ENCODE data around the gene ZNF672.

ZNF672 gene

DNA sequence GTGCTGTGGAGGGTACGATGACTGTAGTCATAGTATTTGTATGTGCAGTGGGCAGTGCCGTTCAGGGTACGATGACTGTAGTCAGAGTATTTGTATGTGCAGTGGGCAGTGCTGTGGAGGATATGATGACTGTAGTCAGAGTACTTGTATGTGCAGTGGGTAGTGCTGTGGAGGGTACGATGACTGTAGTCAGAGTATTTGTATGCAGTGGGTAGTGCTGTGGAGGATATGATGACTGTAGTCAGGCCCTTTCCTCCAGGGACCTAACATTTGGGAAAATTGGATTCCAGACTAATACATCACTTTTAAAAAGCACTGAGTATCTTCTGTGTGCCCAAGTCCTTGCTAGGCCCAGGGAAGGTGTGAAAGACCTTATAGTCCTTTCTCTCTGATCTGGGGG lies 2.9 kb downstream of the ZNF672 start:
- H3K4me1 Mint-ChIP-seq: peaks cover 35% of the 10 kb centered on the region
- peak overlapping the region; percentile 17 for H3K4me3 Mint-ChIP-seq
- no peaks in the 10 kb centered on the region for H3K27me3 Mint-ChIP-seq
- H3K9me3 Mint-ChIP-seq: no peaks in the 10 kb centered on the region
- H3K27ac Mint-ChIP-seq: no peak overlapping the region
- no peaks in the 10 kb centered on the region for H3K36me3 Mint-ChIP-seq

DNA sequence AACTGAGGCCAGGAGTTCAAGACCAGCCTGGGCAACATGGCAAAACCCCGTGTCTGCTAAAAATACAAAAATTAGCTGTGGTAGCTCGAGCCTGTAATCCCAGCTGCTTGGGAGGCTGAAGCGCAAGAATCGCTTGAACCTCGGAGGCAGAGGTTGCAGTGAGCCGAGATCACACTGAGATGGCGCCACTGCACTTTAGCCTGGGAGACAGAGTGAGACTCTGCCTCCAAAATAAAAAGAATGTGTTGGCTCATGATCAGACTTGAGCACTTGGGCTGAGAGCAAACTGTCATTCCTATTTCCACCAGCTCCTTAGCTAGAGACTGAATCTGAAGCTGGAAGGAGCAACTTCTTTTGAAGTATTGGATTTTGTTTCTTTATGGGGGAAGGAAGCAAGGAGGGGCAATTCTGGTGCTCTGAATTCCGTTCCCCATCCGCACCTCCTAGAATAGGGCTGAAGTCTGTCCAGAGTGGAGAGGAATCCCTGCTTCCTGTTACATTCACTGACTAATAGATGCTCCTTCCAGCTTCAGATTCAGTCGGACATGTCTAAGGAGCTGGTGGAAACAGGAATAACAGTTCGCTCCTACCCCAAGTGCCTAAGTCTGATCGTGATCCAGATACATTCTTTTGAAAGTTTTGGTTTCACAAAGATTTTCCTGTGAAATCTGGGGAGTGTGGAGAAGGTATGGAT lies 3.8 kb downstream of the ZNF672 start:
- Mint-ChIP-seq H3K4me3 (no peak overlapping the region), H3K9me3 (no peaks in the 10 kb centered on the region), H3K36me3 (no peaks in the 10 kb centered on the region), H3K27me3 (no peaks in the 10 kb centered on the region), H3K27ac (peak overlapping the region; percentile 35), H3K4me1 (peaks cover 35% of the 10 kb centered on the region)

DNA sequence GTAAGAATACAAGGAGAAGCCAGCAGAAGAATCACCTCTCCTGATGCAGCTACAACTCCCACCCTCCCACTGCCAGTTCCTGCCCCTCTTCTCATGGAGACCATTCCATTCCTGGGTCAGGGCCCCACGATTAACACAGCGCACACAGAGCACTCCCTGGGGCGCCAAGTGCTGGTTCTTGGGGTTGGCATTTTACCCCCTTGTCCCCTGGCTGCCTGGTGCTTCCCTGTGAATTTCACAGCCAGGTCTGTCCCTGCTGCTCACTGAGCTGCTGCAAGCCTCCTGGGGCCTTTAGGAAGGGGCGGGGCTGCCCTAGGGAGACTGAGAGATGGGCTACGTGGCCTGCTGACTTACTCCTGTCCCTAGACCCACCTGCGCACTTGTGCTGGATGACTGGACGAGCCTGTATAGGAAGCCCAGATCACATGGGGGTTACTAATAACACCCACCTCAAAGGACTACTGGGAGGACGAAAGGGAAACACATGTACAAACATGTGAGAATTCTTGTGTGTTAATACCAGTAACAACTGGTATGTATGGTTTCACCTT lies 4.8 kb downstream of the ZNF672 start:
- Mint-ChIP-seq H3K27ac (no peak overlapping the region), H3K4me3 (no peak overlapping the region), H3K9me3 (no peaks in the 10 kb centered on the region), H3K4me1 (peaks cover 35% of the 10 kb centered on the region), H3K27me3 (no peaks in the 10 kb centered on the region), H3K36me3 (no peaks in the 10 kb centered on the region)

DNA sequence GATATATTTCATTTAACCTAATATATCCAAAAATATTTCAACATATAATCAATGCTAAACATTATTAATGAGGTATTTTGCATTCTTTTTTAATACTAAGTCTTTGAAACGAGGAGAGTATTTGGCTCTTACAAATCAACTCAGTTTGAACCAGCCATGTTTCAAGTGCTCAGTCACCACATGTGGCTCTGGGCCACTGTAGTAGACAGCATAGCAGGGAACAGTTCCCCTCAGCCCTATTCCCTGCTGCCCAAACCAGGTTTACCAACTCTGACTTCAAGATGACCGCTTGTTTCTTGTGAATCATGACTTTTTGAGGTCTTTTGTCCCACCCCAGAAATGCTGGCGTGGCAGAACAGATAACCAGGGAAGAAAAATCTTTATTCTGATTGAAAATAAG lies 5.7 kb downstream of the ZNF672 start:
- no peak overlapping the region for H3K27ac Mint-ChIP-seq
- H3K4me1 Mint-ChIP-seq: peaks cover 35% of the 10 kb centered on the region
- no peaks in the 10 kb centered on the region for H3K27me3 Mint-ChIP-seq
- H3K36me3 Mint-ChIP-seq: no peaks in the 10 kb centered on the region
- no peaks in the 10 kb centered on the region for H3K9me3 Mint-ChIP-seq
- H3K4me3 Mint-ChIP-seq: no peak overlapping the region

DNA sequence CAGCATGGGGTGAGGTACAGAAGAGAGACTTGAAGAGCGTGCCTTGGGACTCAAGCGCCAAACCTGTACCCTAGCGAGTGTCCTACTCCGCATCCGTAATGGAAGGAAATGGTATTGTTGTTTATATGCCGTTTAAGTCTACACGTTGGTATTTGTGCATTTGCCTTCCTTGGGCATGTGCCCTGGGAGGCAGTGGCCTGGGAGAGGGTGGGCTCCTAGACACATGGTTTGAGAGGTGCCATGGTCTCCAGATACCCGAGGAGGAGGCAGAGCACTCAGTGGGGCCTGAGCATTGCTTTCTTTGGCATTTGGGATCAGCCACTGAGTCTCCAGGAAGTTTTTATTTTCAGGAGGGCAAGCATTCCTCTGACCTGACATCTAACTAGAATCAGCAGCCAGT lies 6.5 kb downstream of the ZNF672 start:
- no peak overlapping the region for H3K27ac Mint-ChIP-seq
- peaks cover 28% of the 10 kb centered on the region for H3K4me1 Mint-ChIP-seq
- no peaks in the 10 kb centered on the region for H3K27me3 Mint-ChIP-seq
- H3K4me3 Mint-ChIP-seq: no peak overlapping the region
- no peaks in the 10 kb centered on the region for H3K9me3 Mint-ChIP-seq
- peaks cover 4% of the 10 kb centered on the region for H3K36me3 Mint-ChIP-seq

DNA sequence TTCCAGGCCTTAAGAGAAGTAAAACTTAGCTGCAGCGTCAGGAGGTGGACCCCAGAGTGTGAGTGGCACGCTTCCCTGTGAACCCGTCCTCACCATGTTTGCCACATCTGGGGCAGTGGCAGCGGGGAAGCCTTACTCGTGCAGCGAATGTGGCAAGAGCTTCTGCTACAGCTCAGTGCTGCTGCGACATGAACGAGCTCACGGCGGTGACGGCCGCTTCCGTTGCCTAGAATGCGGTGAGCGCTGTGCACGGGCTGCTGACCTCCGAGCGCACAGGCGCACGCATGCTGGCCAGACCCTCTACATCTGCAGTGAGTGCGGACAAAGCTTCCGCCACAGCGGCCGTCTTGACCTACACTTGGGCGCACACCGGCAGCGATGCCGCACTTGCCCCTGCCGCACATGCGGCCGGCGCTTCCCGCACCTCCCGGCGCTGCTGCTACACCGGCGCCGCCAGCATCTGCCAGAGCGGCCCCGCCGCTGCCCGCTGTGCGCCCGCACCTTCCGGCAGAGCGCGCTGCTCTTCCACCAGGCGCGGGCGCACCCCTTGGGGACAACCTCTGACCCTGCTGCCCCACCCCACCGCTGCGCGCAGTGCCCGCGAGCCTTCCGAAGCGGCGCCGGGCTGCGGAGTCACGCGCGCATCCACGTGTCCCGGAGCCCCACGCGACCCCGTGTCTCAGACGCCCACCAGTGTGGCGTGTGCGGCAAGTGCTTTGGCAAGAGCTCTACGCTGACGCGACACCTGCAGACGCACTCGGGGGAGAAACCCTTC lies 9.3 kb downstream of the ZNF672 start:
- Mint-ChIP-seq H3K4me1 (peaks cover under 1% of the 10 kb centered on the region), H3K4me3 (no peak overlapping the region), H3K27ac (no peak overlapping the region), H3K27me3 (no peaks in the 10 kb centered on the region), H3K9me3 (no peaks in the 10 kb centered on the region), H3K36me3 (peaks cover 4% of the 10 kb centered on the region)

DNA sequence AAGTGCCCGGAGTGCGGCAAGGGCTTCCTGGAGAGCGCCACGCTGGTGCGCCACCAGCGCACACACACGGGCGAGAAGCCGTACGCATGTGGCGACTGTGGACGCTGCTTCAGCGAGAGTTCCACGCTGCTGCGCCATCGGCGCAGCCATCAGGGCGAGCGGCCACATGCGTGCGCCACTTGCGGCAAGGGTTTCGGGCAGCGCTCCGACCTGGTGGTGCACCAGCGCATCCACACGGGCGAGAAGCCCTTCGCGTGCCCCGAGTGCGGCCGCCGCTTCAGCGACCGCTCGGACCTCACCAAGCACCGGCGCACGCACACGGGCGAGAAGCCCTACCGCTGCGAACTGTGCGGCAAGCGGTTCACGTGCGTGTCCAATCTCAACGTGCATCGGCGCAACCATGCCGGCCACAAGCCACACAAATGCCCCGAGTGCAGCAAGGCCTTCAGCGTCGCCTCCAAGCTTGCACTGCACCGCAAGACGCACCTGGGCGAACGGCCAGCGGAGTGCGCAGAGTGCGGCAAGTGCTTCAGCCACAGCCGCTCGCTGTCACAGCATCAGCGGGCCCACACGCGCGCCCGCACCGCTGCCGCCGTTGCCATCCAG lies 10.0 kb downstream of the ZNF672 start:
- no peaks in the 10 kb centered on the region for H3K27me3 Mint-ChIP-seq
- peaks cover 4% of the 10 kb centered on the region for H3K36me3 Mint-ChIP-seq
- no peaks in the 10 kb centered on the region for H3K9me3 Mint-ChIP-seq
- no peak overlapping the region for H3K27ac Mint-ChIP-seq
- H3K4me3 Mint-ChIP-seq: no peak overlapping the region
- no peaks in the 10 kb centered on the region for H3K4me1 Mint-ChIP-seq

DNA sequence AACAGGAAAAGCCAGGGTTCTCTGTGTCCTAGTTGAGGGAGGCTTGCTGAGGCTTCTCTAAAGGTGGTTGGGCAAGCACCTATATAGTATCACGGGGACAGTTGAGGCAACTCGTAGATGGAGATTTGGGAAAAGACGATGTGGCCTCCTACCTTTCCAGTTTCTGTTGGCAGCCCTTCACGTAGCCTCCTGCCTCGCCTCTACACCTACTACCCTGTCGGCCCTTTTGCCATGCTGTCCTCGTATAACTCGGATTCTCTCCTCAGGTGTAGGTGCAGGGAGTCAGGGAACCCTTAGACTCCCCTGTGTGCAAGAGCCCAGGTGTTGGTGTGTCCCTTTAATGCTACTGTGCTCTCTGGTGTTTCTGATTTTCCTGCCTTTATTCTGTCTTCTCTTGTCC lies 10.6 kb downstream of the ZNF672 start:
- Mint-ChIP-seq H3K27me3 (no peaks in the 10 kb centered on the region), H3K9me3 (no peaks in the 10 kb centered on the region), H3K4me3 (no peak overlapping the region), H3K4me1 (no peaks in the 10 kb centered on the region), H3K27ac (no peak overlapping the region), H3K36me3 (peaks cover 4% of the 10 kb centered on the region)

DNA sequence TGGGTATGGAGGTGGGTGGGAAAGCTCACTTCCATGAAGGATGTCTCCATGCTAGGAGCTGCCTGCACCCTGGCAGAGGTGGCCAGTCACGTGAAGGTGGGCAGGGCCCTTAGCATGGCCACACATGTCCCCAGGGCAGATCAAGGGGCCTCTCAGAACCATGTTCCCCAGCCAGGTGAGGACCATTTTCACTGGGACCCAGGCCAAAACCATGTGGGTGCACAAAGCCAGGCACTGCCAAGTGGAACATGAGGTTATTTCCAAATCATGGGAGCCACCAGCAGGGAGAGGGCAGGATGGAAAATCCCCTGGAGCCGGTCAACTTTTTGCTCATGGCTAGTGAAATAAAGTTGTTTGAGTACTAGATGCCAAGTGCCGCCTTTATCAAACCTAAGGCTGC lies 11.1 kb downstream of the ZNF672 start:
- H3K36me3 Mint-ChIP-seq: peaks cover 4% of the 10 kb centered on the region
- no peaks in the 10 kb centered on the region for H3K4me1 Mint-ChIP-seq
- H3K27me3 Mint-ChIP-seq: no peaks in the 10 kb centered on the region
- no peak overlapping the region for H3K27ac Mint-ChIP-seq
- H3K9me3 Mint-ChIP-seq: no peaks in the 10 kb centered on the region
- no peak overlapping the region for H3K4me3 Mint-ChIP-seq

DNA sequence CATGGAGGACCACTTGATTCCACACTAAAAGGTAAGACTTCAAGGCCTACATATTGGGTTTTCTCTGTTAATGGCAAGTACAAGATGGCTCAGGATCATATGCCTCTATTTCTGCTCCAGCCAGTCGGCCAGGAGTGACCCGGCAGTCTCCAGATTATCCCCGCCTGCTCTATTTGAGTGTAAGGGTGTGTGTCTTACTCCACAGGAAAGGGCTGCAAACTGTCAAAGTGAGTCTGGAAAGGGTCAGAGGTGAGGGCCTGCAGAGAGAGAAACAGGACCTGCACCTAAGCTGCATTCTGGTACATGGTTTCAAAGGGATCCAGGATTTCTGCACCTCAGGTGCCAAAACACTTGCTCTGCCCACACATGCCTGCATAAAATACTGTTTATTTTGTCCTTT lies 11.6 kb downstream of the ZNF672 start:
- no peaks in the 10 kb centered on the region for H3K27me3 Mint-ChIP-seq
- no peak overlapping the region for H3K4me3 Mint-ChIP-seq
- peaks cover 4% of the 10 kb centered on the region for H3K36me3 Mint-ChIP-seq
- no peak overlapping the region for H3K27ac Mint-ChIP-seq
- no peaks in the 10 kb centered on the region for H3K4me1 Mint-ChIP-seq
- H3K9me3 Mint-ChIP-seq: no peaks in the 10 kb centered on the region

DNA sequence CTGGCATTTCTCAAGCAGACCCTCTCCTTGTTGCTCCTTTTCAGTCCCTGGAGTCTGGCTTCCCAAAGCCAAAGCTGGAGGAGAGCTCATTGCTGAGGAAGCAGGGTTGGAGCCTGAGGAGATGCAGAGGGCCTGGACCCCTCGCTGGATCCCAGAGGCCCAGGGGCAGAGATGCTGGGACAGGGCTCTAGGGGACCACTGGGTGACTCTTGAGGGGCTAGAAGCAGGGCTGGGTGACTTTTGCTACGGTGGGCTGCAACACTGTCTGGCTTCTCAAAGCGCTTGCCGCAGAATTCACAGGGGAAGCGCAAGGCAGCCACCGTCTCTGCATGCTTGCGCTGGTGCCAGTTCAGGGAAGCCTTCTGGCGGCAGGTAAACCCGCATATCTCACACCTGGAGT lies 12.1 kb downstream of the ZNF672 start:
- no peaks in the 10 kb centered on the region for H3K9me3 Mint-ChIP-seq
- H3K27ac Mint-ChIP-seq: peak overlapping the region; percentile 18
- no peaks in the 10 kb centered on the region for H3K4me1 Mint-ChIP-seq
- no peaks in the 10 kb centered on the region for H3K27me3 Mint-ChIP-seq
- no peak overlapping the region for H3K4me3 Mint-ChIP-seq
- H3K36me3 Mint-ChIP-seq: peaks cover 4% of the 10 kb centered on the region

DNA sequence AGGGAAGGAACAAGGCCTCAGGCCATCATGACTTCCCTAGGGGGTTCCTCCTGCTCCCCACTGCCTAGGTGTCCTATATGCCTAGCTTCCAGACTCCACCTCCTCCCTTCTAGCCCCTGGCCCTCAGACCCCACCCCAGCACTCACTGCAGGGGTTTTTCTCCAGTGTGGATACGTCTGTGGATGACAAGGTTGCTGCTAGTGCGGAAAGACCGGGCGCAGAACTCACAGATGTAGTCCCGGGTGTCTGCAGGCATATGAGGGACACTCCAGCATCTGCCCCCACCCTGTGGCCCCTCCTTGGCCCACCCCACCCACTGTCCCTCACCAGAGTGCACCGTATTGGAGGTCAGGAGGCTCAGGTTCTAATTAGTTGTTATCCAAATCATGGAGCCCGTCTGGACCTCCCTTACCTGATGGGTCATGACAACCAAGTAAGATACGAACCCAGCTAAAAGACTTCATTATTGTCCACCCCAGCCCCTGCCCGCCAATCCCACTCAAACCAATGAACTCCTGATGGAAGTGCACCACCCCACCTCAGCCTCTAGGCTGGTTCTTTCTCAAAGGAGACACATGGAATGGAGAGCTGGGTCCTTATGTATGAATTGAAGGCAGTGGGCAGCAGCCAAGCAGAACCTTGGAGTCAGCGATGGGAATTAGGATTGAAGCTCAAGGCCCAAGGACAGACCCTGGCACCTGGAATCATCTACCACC lies 12.7 kb downstream of the ZNF672 start:
- no peaks in the 10 kb centered on the region for H3K4me1 Mint-ChIP-seq
- no peaks in the 10 kb centered on the region for H3K27me3 Mint-ChIP-seq
- peaks cover 5% of the 10 kb centered on the region for H3K36me3 Mint-ChIP-seq
- no peak overlapping the region for H3K4me3 Mint-ChIP-seq
- no peak overlapping the region for H3K27ac Mint-ChIP-seq
- H3K9me3 Mint-ChIP-seq: no peaks in the 10 kb centered on the region

DNA sequence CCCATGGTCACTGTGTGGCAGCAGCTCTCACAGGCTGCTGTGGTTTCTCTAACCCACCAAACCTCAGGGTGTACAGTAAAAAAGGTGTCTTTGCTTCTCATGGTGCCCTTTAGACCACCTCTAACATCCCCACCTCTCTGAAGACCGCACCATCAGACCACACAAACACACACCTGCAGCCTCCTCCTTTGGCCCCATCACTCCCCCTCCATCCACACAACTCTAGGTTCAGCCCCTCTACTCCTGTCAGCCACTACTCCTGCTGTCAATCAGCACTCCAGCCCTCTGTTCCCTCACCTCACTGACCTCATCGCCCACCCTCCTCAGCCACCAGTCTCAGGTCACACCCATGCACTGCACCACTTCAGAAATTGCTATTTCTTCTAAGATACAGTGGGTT lies 13.4 kb downstream of the ZNF672 start:
- Mint-ChIP-seq H3K4me1 (peaks cover 5% of the 10 kb centered on the region), H3K27ac (no peak overlapping the region), H3K9me3 (no peaks in the 10 kb centered on the region), H3K4me3 (no peak overlapping the region), H3K36me3 (peaks cover 5% of the 10 kb centered on the region), H3K27me3 (no peaks in the 10 kb centered on the region)

DNA sequence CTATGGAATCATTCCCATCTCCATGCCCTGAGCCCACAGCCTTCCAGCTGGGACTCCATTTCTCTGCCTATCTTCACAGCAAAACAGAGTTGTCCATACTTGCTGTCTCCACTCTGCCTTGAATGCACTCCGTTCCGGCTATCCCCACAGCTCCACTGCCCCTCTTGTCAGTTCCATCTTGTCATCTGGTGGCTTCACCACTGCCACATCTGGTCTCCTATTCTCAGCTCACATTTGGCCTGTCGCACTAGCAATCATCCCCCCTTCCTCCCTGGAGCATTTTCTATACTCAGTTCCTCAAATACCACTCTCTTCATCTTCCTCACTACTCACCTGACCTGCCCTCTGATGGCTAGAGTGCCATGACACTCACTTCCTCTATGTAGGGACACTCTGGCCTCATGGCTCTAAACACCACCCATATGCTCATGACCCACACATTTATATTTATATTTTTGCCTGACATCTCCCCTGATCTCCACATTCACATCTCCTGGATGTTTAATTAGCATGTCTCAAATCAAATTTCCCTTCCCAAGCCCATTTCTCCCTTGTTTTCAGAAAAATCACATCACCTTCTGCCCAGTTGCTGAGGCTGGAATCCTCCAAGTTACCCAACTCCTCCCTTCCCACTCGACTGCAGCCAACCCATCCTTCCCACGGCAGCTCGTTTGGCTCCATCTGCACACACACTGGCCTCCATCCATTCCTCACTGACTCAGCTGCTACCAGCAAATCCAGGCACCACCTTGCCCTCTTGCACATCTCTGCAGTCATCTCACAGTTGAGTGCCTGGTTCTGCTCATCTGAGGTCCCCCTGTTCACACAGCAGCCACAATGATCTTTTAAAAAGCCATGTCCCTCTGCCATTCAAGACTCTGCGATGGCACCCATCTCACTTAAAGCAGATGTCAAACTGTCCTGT lies 14.7 kb downstream of the ZNF672 start:
- Mint-ChIP-seq H3K4me1 (peaks cover 14% of the 10 kb centered on the region), H3K36me3 (peaks cover 5% of the 10 kb centered on the region), H3K27ac (no peak overlapping the region), H3K9me3 (no peaks in the 10 kb centered on the region), H3K4me3 (no peak overlapping the region), H3K27me3 (no peaks in the 10 kb centered on the region)

Data from activated naive CD4-positive, alpha-beta T cell treated with anti-CD3 and anti-CD28 coated beads, Interleukin-2, amount 50 U/mL, for 24 hours (primary cell).